Astrocyte (in vitro differentiated cells and primary cell): ENCODE results near the gene AQP5.

Experiments used
- CTCF ChIP-seq: IDR thresholded peaks from 2 replicates; pipeline ENCODE4 v1.5.1; 2011; ENCODE audit warnings: low read depth, mild to moderate bottlenecking, inconsistent platforms, low read length, moderate library complexity; ENCODE audit not compliant: insufficient read depth
- EZH2 ChIP-seq: IDR thresholded peaks from 2 replicates; pipeline ENCODE4 v1.6.1; 2012; ENCODE audit warnings: mild to moderate bottlenecking, low read length, inconsistent platforms; ENCODE audit not compliant: insufficient read depth

GRCh38 chr12:49917166-49917787 lies 44.4 kb upstream of the AQP5 start:
- TF ChIP-seq CTCF (no peak), EZH2 (no peak)
